HepG2 (cell line): ENCODE measurements around the gene ANKRD53. TPM values are rescaled to one million over a fixed set of nuclear protein-coding genes. Genes with fewer than 3 reads are reported as not detected.

Experiments
- HINFP ChIP-seq: sonication (generic); formaldehyde crosslinking; IDR thresholded peaks from 2 replicates; pipeline ENCODE4 v1.4.0; 2020; ENCODE audit warnings: low read depth, mild to moderate bottlenecking, missing genetic modification reagents
- HIVEP1 ChIP-seq: sonication (generic); formaldehyde crosslinking; IDR thresholded peaks from 2 replicates; pipeline ENCODE4 v1.4.0; 2020; ENCODE audit warnings: mild to moderate bottlenecking, missing genetic modification reagents
- HOXA9 ChIP-seq: sonication (generic); formaldehyde crosslinking; IDR thresholded peaks from 2 replicates; pipeline ENCODE4 v1.8.1; 2022; ENCODE audit warnings: missing genetic modification reagents, mild to moderate bottlenecking, moderate library complexity, borderline replicate concordance
- MTF2 ChIP-seq: sonication (generic); formaldehyde crosslinking; IDR thresholded peaks from 2 replicates; pipeline ENCODE4 v1.5.0; 2020; ENCODE audit warnings: missing genetic modification reagents, borderline replicate concordance
- NONO ChIP-seq, 2 experiments: fragments of 450-650 bp in 1 of 2; sonication (generic) in 1 of 2; formaldehyde crosslinking in 1 of 2; IDR thresholded peaks in 1 of 2; conservative IDR thresholded peaks in 1 of 2; 2 replicates each; pipeline versions ENCODE4 v1.6.1 to v1.8.0; 2017 to 2022; ENCODE audit warnings: mild to moderate bottlenecking in 1 of 2, missing genetic modification reagents in 1 of 2, moderate library complexity in 1 of 2
- REPIN1 ChIP-seq: sonication (generic); formaldehyde crosslinking; IDR thresholded peaks from 2 replicates; pipeline ENCODE4 v1.8.0; 2022; ENCODE audit warnings: missing genetic modification reagents, low read depth, mild to moderate bottlenecking, borderline replicate concordance
- SIX4 ChIP-seq: sonication (generic); formaldehyde crosslinking; IDR thresholded peaks from 2 replicates; pipeline ENCODE4 v1.4.0; 2020; ENCODE audit warnings: missing genetic modification reagents
- SP1 ChIP-seq, 2 experiments: fragments of 450-650 bp in 1 of 2; sonication (generic) in 1 of 2; formaldehyde crosslinking in 1 of 2; IDR thresholded peaks; 2 replicates each; pipeline versions ENCODE4 v1.4.0 to v1.6.1; 2016 to 2020; ENCODE audit warnings: missing genetic modification reagents in 1 of 2
- TBL1XR1 ChIP-seq: fragments of 150-350 bp; IDR thresholded peaks from 2 replicates; pipeline ENCODE4 v1.6.1; 2014; ENCODE audit warnings: borderline replicate concordance, low read length; ENCODE audit not compliant: partially characterized antibody
- ZMYM2 ChIP-seq: sonication (generic); formaldehyde crosslinking; IDR thresholded peaks from 2 replicates; pipeline ENCODE4 v1.8.0; 2022; ENCODE audit warnings: mild to moderate bottlenecking, missing genetic modification reagents
- ZNF17 ChIP-seq: sonication (generic); formaldehyde crosslinking; IDR thresholded peaks from 2 replicates; pipeline ENCODE4 v1.5.0; 2020; ENCODE audit warnings: mild to moderate bottlenecking, missing genetic modification reagents
- ZNF276 ChIP-seq: sonication (generic); formaldehyde crosslinking; IDR thresholded peaks from 2 replicates; pipeline ENCODE4 v1.4.0; 2020; ENCODE audit warnings: mild to moderate bottlenecking, low read depth, missing genetic modification reagents
- ZNF282 ChIP-seq: fragments of 450-650 bp; IDR thresholded peaks from 2 replicates; pipeline ENCODE4 v1.6.1; 2018; ENCODE audit not compliant: partially characterized antibody
- ZNF30 ChIP-seq: sonication (generic); formaldehyde crosslinking; IDR thresholded peaks from 2 replicates; pipeline ENCODE4 v1.5.0; 2020; ENCODE audit warnings: mild to moderate bottlenecking, missing genetic modification reagents
- ZNF562 ChIP-seq: sonication (generic); formaldehyde crosslinking; IDR thresholded peaks from 2 replicates; pipeline ENCODE4 v1.8.0; 2022; ENCODE audit warnings: missing genetic modification reagents, borderline replicate concordance
- ZNF607 ChIP-seq: sonication (generic); formaldehyde crosslinking; IDR thresholded peaks from 2 replicates; pipeline ENCODE4 v1.5.1; 2020; ENCODE audit warnings: missing genetic modification reagents, mild to moderate bottlenecking, borderline replicate concordance
- ZNF614 ChIP-seq: IDR thresholded peaks from 2 replicates; pipeline ENCODE4 v1.6.1; 2018; ENCODE audit warnings: missing biosample characterization, missing genetic modification reagents, inconsistent platforms, borderline replicate concordance
- ZNF766 ChIP-seq: sonication (generic); formaldehyde crosslinking; IDR thresholded peaks from 2 replicates; pipeline ENCODE4 v1.5.0; 2020; ENCODE audit warnings: missing genetic modification reagents, borderline replicate concordance
- polyA plus RNA-seq, 8 experiments: library from polyadenylated mRNA; depleted of rRNA in 3 of 8; stranded (reverse) in 7 of 8; unstranded in 1 of 8; fragments of >200 nt; fragmentation: Illumina TruSeq in 4 of 8; extraction: Trizol in 4 of 8; gene quantifications; 2 replicates each; pipeline versions ENCODE4 v1.2.1 to v1.2.3, GENCODE V29; 2011 to 2016; ENCODE audit warnings: low read depth in 4 of 8, missing spikeins in 1 of 8, mixed read lengths in 1 of 8; ENCODE audit not compliant: insufficient read depth in 1 of 8
- total RNA-seq, 5 experiments: library from RNA; depleted of rRNA; stranded (reverse); fragments of >200 nt; fragmentation: Illumina TruSeq; extraction: Trizol; gene quantifications; 2 replicates each; pipeline ENCODE4 v1.2.3, GENCODE V29; 2016; ENCODE audit warnings: low read depth in 1 of 5
- TF ChIP-seq, protein P1 (sequence below), 2 experiments: sonication (generic) in 1 of 2; formaldehyde crosslinking in 1 of 2; IDR thresholded peaks; 2 replicates each; pipeline versions ENCODE4 v1.5.1 to v1.6.1; 2011 to 2020; ENCODE audit warnings: borderline replicate concordance in 1 of 2, low read depth in 1 of 2, low read length in 1 of 2, mild to moderate bottlenecking in 1 of 2, missing genetic modification reagents in 1 of 2, moderate library complexity in 1 of 2

The ANKRD53 gene
- total and polyA plus RNA-seq, 2 of the 13 experiments (the other 11 are each of a cell fraction or from before 2014, with no cell fraction given): 0.15 TPM; not detected in 1

- TF ChIP-seq HIVEP1: no peak
- TF ChIP-seq ZNF766 (CRISPR knock-in tag): no peak
- TF ChIP-seq ZMYM2: no peak
- no peak for TF ChIP-seq SIX4 (CRISPR knock-in tag)
- TF ChIP-seq REPIN1: no peak
- 0 out of 2 replicates have a peak, but pooled peaks have one; percentile 47 for TF ChIP-seq HOXA9 (CRISPR knock-in tag)
- TF ChIP-seq ZNF282: no peak
- TF ChIP-seq, protein P1, sequence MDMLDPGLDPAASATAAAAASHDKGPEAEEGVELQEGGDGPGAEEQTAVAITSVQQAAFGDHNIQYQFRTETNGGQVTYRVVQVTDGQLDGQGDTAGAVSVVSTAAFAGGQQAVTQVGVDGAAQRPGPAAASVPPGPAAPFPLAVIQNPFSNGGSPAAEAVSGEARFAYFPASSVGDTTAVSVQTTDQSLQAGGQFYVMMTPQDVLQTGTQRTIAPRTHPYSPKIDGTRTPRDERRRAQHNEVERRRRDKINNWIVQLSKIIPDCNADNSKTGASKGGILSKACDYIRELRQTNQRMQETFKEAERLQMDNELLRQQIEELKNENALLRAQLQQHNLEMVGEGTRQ (IDR thresholded peaks at IDR 0.05; ENCODE audit: low read depth, low read length): no peak
- TF ChIP-seq, protein P1 (CRISPR knock-in tag; IDR thresholded peaks at IDR 0.05; ENCODE audit: borderline replicate concordance): no peak
- TF ChIP-seq HINFP (CRISPR knock-in tag): no peak
- TF ChIP-seq ZNF607 (CRISPR knock-in tag): peak; percentile 17; the same call in 1 of the 2 replicates
- no peak for TF ChIP-seq SP1 (IDR thresholded peaks at IDR 0.05)
- no peak for TF ChIP-seq SP1 (CRISPR knock-in tag; IDR thresholded peaks at IDR 0.05)
- TF ChIP-seq TBL1XR1: no peak
- TF ChIP-seq ZNF17 (CRISPR knock-in tag): no peak
- TF ChIP-seq ZNF30 (CRISPR knock-in tag): no peak
- no peak for TF ChIP-seq ZNF276 (CRISPR knock-in tag)
- no peak for TF ChIP-seq MTF2 (CRISPR knock-in tag)
- no peak for TF ChIP-seq ZNF562 (CRISPR knock-in tag)
- TF ChIP-seq ZNF614 (CRISPR knock-in tag): no peak
- TF ChIP-seq NONO (IDR thresholded peaks at IDR 0.05): no peak
- TF ChIP-seq NONO (CRISPR knock-in tag; conservative IDR thresholded peaks at IDR 0.05): peak; percentile 48; the same call in 1 of the 2 replicates
These were observed 40.4 kb upstream of the ANKRD53 start (continued) for GRCh38 chr2:70937866-70938585.
